Measurements from ENCODE around the gene INPP1. TPM values are rescaled to one million over a fixed set of nuclear protein-coding genes. Genes with fewer than 3 reads are reported as not detected.

Gene INPP1
- total RNA-seq, 1 donor from 2014 or later, result 15.4 TPM

GRCh38 chr2:190409616-190410015 lies 66.2 kb downstream of the INPP1 start:
- Mint-ChIP-seq H3K27ac (no peak overlapping the region), H3K4me3 (ENCODE audit: low read depth) (peak overlapping the region; percentile 77), H3K9me3 (ENCODE audit: low read depth) (no peaks in the 10 kb centered on the region)

GRCh38 chr2:190410166-190410565 lies 66.8 kb downstream of the INPP1 start:
- Mint-ChIP-seq H3K27me3 (peaks cover 18% of the 10 kb centered on the region), H3K9me3 (ENCODE audit: low read depth) (no peaks in the 10 kb centered on the region), H3K4me3 (ENCODE audit: low read depth) (peak overlapping the region; percentile 77), H3K36me3 (ENCODE audit: insufficient read depth) (no peaks in the 10 kb centered on the region), H3K4me1 (ENCODE audit: low read depth) (peaks cover 1% of the 10 kb centered on the region), H3K27ac (no peak overlapping the region)
- TF ChIP-seq CTCF (IDR thresholded peaks at IDR 0.05; ENCODE audit: unreplicated experiment), result no peak
- DNase-seq (ENCODE audit: low spot score, unreplicated experiment), result no peak

More at GRCh38 chr2:190409616-190410015, 66.2 kb downstream of the INPP1 start:
- no peak for TF ChIP-seq CTCF (IDR thresholded peaks at IDR 0.05; ENCODE audit: unreplicated experiment)
- Mint-ChIP-seq H3K36me3 (ENCODE audit: insufficient read depth) (no peaks in the 10 kb centered on the region), H3K27me3 (peaks cover 18% of the 10 kb centered on the region), H3K4me1 (ENCODE audit: low read depth) (peaks cover 1% of the 10 kb centered on the region)
- DNase-seq (ENCODE audit: low spot score, unreplicated experiment), result no peak

- H3K36me3 Mint-ChIP-seq (ENCODE audit: insufficient read depth), result no peaks in the 10 kb centered on the region
- H3K4me1 Mint-ChIP-seq (ENCODE audit: low read depth), result peaks cover 1% of the 10 kb centered on the region
- no peaks in the 10 kb centered on the region for H3K9me3 Mint-ChIP-seq (ENCODE audit: low read depth)
- no peak for TF ChIP-seq CTCF (IDR thresholded peaks at IDR 0.05; ENCODE audit: unreplicated experiment)
- H3K4me3 Mint-ChIP-seq (ENCODE audit: low read depth), result no peak overlapping the region
- H3K27ac Mint-ChIP-seq, result no peak overlapping the region
- H3K27me3 Mint-ChIP-seq, result peaks cover 12% of the 10 kb centered on the region
- no peak for DNase-seq (ENCODE audit: low spot score, unreplicated experiment)
These were observed 69.6 kb downstream of the INPP1 start for GRCh38 chr2:190412966-190413365.

GRCh38 chr2:190413421-190413820 lies 70.0 kb downstream of the INPP1 start:
- no peak overlapping the region for H3K27ac Mint-ChIP-seq
- no peak for DNase-seq (ENCODE audit: low spot score, unreplicated experiment)
- H3K36me3 Mint-ChIP-seq (ENCODE audit: insufficient read depth), result no peaks in the 10 kb centered on the region
- H3K9me3 Mint-ChIP-seq (ENCODE audit: low read depth), result no peaks in the 10 kb centered on the region
- no peak overlapping the region for H3K4me3 Mint-ChIP-seq (ENCODE audit: low read depth)
- H3K4me1 Mint-ChIP-seq (ENCODE audit: low read depth), result peaks cover 1% of the 10 kb centered on the region
- TF ChIP-seq CTCF (IDR thresholded peaks at IDR 0.05; ENCODE audit: unreplicated experiment), result no peak
- H3K27me3 Mint-ChIP-seq, result peaks cover 12% of the 10 kb centered on the region

- Mint-ChIP-seq H3K9me3 (ENCODE audit: low read depth) (no peaks in the 10 kb centered on the region), H3K27ac (no peak overlapping the region), H3K4me3 (ENCODE audit: low read depth) (no peak overlapping the region), H3K36me3 (ENCODE audit: insufficient read depth) (no peaks in the 10 kb centered on the region), H3K4me1 (ENCODE audit: low read depth) (peaks cover 2% of the 10 kb centered on the region), H3K27me3 (no peaks in the 10 kb centered on the region)
- no peak for DNase-seq (ENCODE audit: low spot score, unreplicated experiment)
- no peak for TF ChIP-seq CTCF (IDR thresholded peaks at IDR 0.05; ENCODE audit: unreplicated experiment)
These were observed 71.9 kb downstream of the INPP1 start for GRCh38 chr2:190415251-190415650.

Data from progenitor cell of endocrine pancreas (in vitro differentiated cells).